NCI-H187 treated with DMSO at 0.1 percent for 48 hours (cell line): ENCODE measurements around the gene PDZRN4.
A peak's percentile ranks its signal among the peaks of the same experiment; 100 is the strongest.
"Not testable (repeated sequence)": the region's sequence is repeated elsewhere in the genome, so short reads cannot be mapped to it uniquely, and the experiment has no call there.

Source experiments
- DNase-seq: peaks from one replicate; lab custom pipeline; 2025; lab: John Stamatoyannopoulos, UW

Gene PDZRN4

DNA sequence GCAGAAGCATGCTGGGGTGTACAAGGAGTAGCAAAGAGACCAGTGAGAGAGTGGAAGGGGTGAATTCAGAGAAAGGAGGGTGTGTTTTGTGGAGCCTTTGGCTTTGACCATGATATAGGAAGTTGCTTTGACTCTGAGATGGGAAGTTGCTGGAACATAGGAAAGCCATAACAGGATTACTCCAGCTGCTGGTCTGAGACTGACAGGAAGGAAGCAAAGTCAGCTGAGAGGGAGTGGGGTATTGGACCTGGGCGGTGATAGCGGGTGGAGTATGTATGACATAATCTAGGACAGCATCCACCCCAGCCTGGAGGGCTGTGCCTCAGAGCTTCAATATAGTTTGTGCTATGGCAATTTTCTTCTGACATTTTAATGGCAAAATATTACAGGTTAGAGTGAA is 324.4 kb downstream of the PDZRN4 start:
- no peak for DNase-seq

DNA sequence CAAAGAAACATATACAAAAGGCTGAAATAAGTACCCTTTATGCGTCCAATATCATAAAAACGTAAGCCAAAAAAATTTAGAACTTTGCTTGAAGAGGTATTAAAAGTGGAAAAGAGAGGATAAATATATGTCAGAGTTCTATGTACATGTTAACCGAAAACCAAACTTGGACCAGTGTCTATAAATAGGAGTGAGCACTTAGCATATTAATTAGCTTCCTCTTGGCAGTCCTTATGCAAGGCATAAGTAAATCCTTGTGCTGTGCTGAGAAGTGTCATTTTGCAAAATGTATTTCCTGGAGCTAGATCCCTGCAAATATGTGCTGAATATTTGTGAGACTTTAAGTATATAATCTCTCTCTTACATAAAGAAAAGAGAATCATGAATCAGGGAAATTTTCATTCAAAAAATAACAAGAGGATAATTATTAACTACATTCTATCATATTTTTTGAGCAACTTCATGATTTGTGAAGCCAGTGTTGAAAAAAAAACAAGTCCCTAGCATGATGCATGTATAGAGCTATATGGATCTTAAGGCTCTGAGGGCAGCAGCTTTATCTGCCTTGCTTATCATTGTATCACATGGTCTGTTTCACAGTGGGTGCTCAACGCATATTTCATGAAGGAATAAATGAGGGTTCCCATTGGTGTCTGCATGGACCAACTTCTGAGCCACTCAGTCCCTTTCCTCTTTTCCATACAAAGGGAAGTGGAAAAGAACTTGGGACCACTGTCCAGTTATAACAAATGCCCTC is 326.1 kb downstream of the PDZRN4 start:
- DNase-seq, result peak; percentile 62

DNA sequence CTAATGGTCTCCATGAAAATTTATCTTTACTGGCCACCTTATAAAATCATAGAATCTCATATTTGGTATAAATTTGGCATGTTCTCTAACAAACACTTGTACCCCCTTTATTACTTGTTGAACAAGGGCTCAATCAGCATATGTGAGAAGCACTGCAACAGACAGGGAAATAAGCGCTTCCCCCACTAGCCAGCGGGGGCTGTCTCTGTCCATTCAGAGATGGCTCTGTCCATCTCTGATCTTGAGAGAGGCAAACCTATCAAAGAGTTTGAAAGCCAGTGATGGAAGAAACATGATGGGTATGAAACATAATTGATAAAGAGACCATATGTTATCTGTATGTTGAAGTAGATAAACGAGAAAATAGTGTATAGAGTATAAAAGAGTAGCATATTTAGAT is 326.8 kb downstream of the PDZRN4 start:
- no peak for DNase-seq

DNA sequence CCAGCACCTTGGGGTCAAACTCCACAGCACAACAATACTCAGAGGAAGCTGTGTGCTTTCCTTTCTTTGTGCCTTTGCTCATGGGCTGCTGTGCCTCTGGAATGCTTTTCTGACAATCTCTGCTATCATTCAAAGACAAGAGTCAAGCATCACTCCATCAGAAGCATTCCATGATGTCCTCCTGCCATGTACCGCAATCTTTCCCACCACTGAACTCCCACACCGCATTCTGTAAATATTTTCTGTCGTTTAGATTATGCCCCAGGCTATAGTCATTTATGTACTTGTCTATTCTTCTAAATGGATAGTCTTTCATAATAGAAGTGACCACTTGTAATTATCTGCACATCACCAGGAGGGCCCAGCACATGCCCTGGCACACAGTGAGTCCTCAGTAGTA is 327.8 kb downstream of the PDZRN4 start:
- DNase-seq, result no peak

DNA sequence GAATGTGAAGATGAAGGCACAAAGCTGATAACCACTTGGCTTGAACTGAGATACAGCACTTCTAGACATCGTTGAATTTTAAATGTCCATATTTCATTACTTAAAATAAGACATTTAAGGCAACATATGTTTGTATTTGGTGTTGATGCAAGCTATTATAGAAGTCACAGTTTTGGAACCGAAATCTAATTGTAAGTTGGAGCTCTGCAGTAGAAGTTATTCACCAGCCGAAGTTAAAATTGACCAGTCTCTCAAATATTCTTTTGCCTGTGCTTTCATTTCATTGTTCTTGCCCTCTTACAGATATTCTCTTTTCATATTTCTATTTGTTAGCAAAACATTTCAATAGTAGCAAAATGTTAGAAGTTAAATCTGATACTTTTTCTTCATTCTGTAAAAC is 332.7 kb downstream of the PDZRN4 start:
- no peak for DNase-seq

DNA sequence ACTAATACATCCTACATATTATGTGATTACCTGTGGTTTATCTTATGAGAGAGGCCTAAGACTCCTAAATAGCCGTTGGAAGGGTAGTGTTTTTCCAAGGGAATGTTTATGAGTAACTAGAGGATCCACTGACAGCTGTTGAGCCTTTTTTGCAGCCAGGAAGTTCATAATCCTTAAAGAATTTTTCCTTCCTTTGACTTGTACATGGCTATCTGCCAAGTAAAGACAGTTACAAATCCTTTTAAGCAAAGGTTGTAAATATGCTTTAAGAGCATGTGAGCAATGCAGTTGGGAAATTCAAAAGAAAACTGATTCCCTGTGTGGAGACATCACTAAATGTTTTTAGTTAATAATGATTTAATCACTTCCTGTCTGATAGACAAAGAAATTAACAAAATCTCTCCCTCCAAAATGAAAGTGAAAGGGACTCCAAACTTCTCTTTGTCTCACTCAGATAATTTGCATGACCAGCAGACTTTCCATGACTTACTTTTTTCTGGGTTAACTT is 333.8 kb downstream of the PDZRN4 start:
- no peak for DNase-seq

DNA sequence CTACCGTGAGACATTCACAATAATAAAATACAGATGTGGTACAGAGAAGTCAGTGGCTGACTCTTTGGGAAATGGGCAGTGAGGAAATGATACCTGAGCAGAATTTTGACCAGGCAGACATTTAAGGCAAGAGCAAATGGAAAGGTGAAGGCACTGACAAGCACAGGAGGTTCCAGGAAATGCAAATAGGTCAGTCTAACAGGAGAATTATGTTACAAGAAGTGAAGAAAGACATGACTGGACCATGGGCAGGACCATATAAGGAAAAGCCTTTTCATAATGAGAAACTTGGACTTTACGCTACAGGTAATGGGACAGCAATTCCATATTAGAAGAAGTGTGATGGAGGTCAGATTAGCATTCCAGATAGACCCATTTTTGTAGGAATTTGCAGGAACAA is 338.9 kb downstream of the PDZRN4 start:
- no peak for DNase-seq

DNA sequence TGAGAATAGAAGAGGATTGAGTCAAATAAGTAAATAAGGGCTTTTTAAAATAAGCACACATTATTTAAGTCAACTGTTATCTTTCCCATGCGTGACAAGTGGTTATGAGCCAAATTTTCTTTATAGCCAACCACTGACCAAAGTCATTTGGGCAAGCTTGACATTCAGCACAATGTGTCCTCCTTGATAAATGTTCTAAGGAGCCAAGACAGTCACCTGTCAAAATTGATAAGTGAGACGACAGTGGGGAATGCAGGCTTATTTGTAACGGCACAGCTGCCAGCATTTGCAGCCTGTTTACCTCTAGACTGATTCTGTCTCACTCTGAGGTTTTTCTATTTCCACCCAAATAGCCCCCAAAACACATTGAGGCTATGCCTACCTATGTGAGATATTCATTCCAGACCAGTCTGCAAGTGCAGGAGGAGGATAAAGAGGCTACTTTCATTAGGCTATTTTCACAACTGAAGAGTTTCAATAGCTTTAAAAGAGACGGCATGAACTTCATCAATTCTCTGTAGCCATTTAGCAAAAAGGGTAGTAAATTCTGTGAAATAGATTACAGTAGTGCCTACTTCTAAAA is 339.5 kb downstream of the PDZRN4 start:
- DNase-seq, result no peak

DNA sequence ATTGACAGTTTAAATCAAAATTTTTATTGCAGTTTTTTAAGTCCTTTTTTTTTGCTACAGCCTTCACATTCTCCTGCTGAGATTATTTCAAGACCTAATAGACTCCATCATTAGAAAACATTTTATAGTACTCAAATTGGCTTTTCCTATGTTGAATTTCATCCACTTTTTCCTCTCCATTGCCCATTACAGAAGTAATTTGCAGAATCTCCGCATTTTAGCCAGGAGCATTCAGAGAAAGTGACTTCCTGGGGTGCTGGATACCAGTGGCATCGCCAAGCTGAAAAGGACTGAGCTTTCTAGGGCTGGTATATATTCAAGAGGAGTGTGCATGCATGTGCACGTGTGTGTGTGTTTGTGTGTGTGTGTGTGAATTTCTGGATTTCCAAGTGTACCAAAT is 340.8 kb downstream of the PDZRN4 start:
- DNase-seq, result no peak

DNA sequence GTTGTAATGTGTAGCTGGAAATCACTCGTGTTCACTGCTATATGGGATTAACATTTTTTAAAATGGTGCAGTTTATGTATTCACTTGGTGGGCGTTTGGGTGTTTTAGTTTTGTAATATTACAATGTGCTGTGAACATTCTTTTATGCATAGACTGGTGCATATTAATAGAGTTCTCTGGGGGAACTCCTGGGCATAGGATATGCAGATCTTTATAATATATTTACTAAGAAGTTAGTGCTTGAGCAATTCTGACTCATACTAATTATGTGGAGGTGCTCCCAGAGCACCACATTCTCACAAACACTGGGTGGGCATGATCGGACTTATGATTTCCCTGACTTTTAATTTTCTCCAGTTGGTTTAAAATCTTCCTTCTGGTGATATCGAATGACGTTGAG is 342.3 kb downstream of the PDZRN4 start:
- no peak for DNase-seq

DNA sequence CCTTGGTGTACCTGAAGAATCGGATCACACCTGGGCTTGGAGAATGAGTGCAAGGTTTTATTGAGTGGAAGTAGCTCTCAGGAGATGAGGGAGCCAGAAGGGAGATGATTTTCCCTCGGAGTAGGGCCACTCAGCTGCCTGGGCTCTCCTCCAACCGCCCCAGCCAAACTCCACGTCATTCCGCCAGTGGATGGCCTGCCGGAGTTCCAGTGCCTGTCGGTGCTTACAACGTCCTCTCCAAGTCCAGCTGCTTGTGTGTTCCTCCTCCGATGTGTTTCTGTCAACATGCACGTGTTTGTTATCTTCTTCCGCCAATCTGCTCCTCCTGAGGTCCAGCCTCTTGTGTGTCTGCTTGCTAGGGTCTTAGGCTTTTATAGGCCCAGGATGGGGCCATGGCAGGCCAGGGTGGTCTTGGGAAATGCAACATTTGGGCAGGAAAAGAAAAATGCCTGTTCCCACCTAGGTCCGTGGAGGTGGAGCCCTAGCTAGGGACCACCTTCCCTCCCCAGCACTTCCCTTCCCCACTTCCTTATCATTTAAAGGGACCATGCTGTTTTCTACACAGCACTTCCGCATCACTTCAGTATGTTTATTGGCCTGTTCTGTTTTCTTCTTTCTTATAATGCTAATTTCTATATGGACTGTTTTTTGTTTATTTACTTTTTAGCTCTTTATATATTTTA is 343.2 kb downstream of the PDZRN4 start:
- no peak for DNase-seq

DNA sequence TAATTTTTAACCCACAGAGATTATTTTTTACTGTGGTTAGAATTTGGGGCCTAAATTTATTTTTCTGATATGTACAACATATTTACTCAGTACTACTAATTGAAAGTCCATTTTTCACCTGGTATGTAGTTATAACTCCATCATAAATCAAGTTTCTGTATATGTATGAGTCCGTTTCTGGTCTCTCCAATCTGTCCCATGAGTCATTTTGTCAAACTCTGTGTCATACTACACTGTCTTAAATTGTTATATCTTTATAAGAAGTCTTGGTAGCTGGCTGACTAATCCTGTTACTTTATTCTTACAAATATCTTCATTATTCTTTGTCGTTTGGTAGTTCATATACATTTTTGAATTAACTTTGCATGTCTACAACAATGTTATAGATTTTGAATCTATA is 344.0 kb downstream of the PDZRN4 start:
- no peak for DNase-seq

DNA sequence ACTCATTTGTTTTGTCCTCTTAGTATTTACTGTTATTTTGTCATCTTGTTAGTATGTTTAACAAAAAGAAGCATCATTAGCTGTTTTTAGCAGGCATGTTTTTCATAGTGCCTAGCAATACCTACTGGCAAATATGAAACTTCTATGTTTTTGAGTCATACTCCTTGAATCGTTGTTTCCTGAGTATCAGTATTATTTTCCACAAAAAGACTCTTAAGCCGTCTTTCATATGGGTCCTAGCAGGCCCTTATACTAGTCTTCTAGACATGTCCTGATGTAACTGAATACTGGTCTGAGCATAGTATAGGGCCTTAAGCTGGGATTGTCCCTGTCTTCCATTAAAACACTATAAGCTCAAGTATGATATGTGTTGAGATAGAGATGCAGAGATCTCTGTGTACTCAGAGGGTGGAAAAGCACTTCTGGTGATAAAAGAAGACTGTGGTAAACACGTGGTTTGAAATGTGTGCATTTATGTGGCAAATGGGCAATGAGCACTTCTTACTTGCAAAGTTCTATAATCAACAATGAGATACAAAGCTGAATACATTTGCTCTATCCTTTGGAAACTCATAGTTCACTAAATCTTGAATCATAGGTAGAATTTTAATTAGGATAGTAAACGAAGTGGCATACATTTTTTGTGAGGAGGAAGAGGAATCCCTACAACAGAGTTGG is 348.8 kb downstream of the PDZRN4 start:
- DNase-seq, result no peak

DNA sequence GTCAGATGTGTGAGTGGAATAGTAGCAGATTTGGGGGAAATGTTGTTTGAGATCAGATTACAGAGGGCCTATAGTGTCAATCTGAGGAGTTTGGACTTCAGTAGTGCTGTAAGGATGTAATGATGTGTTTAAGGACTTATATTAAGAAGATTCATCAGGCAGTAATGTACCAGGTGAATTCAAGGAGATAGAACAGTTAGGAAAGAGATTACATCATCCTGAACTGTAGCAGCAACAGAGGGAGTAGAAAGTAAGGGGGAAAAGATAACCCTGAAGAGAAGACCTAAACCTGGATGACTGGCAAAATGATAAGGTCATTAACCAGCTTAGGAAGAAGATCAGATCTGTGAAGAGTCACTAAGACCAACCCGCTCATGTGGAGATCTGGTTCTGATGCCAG is 349.4 kb downstream of the PDZRN4 start:
- DNase-seq, result no peak

DNA sequence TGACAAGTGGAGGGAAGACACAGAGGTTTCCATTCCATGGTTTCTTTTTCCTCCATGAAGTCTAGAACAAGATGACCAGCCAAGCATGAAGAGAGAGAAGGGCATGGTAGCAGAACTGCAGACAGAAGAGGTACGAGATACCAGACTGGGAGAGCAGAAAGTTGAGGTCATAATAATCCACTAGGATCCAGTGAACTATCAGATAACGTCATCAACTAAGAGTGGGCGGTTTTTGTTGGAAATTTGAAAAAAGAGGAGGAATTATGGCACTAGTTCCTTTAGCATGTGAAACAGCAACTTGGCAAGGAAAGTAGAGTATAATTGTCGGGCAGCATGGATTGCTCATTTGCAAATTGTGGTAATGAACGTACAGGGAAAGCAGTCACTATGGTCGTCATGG is 357.6 kb downstream of the PDZRN4 start:
- DNase-seq, result no peak

DNA sequence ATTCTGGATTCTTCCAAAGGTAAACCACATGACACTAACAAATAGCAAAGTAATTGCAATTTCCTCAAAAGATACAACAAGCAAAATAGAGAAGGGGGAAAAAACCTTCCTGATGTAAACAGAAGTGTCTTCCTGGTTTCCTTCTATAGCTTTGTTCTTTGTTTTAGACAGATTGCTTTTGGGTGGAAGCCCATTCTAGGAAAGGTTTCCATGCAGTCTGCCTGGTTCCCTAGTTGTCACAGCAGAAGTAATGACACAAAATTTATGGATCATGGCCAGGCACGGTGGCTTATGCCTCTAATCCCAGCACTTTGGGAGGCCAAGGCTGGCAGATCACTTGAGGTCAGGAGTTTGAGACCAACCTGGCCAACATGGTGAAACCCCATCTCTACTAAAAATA is 359.0 kb downstream of the PDZRN4 start:
- DNase-seq, result not testable (repeated sequence)

DNA sequence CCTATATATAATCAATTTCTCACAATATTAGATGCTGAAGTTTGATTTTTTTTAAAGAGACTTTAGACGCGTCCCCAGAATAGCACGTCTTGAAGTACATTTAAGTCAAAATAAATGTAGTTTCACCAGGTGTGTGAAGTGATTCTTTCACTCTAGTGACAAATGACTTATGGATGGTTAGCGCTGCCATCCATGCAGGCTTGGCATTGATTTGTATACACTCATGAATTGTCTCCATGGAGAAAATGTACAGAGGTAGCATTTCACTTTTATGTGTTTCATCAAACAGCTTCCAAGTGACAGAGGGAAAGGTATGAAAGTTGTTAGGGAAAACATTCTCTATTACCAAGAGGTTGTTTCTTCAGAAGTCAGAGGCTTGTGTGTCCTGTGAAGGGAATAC is 360.8 kb downstream of the PDZRN4 start:
- DNase-seq, result no peak

DNA sequence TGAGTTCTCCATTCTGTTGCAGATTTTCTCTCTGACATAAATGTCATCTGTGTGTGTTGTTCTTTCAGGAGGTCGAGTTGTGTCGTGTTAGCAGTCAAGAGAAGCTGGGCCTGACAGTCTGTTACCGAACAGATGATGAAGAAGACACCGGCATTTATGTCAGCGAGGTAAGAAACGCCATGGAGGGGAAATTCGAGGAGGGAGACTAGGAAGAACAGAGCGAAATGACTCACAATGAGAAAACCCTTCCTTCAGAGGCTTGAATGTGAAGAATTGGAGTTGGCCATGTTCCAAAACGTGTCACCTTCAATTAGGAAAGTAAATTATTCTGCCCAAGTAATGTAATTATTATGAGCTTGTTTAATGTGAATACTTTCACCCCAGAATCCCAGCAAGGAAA is 364.5 kb downstream of the PDZRN4 start:
- DNase-seq, result no peak

DNA sequence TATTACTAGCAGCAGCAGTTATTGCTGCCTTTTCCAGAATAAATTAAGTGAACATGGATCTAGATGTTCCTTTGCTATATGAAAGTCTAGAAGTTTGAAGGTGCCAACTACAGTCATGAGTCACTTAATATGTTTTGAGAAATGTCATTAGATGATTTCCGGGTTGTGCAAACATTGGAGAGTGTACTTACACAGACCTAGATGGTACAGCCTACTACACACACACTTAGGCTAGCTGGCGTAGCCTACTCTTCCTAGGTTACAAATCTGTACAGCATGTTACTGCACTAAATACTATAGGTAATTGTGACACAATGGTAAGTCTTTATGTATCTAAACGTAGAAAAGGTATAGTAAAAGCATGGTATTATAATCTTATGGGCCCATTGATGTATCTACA is 368.1 kb downstream of the PDZRN4 start:
- no peak for DNase-seq

DNA sequence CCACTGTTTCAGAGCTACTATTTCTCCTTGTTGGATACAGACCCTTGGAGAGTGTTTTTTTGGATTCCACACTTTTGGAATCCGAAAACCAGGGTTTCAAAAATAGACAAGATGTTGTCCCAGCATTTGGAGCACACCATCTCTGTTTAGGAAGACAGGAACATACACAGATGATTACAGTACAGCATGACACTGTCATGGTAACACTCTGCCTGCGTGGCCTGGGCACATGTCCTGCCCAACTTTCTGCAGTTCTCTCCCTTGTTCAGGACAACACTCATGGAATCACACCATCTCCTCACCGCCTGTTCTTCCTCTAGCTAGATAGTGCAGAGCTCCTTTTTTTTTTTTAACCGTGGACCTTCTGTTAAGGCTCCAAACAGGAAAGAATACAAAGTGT is 369.2 kb downstream of the PDZRN4 start:
- DNase-seq, result no peak

DNA sequence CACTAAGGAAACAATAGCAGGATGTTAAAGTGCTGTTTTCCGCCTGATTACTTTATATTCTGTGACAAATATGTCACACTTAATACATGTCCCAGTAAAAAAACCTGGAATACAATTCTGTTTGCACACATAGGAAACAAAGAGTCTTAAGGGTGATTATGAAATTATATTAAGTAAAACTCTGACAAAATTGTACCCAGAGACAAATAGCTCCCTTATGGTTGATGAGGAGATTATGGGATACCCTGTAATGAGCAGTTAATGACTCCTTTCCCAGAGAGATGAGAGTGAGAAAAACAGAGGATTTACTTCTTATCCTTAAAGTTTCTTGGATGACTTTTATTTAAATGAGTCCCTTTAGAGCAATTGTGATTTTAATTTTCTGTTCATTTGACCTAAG is 370.6 kb downstream of the PDZRN4 start:
- no peak for DNase-seq

DNA sequence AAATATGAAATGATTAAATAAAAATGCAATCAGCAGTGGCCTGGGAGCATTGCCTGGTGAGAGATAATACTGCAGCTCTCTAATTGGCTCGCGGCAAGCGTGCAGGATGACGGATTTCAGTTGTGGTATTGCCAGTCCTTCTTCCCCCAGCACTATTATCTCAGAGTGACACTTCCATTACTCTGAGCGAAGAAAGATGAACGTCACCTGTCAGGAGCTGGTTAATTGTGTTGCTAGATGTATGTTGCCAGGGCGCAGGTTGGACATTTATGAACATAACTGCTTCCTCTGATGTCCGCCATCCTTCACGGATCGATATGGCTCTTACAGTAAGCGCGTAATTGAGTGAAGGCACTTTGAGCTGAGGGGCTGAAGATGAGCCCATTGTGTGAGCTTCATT is 374.9 kb downstream of the PDZRN4 start:
- no peak for DNase-seq

DNA sequence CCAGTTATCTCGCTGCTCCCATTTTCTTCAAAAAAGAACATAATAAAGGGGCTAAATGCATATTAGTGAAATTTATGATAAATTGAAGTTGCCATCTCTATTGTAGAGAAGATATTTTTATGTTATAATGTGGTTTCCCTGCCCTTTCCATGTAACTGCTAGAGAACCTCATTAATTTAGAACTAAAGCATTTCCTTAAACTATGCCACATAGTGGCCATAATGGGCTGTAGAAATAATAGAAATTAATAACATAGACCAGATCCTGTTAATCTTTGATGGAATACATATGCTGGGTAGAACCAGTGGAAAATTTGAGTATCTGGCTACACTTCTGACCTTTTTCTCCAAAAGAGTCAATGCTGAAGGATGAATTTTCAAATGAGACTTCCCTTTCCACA is 376.7 kb downstream of the PDZRN4 start:
- no peak for DNase-seq
